Measurements from ENCODE around the gene PCDHGA4. TPM values are rescaled to one million over a fixed set of nuclear protein-coding genes. Genes with fewer than 3 reads are reported as not detected.
"Not testable (repeated sequence)": the region's sequence is repeated elsewhere in the genome, so short reads cannot be mapped to it uniquely, and the experiment has no call there.

Gene PCDHGA4
- total RNA-seq, 6 experiments from 2014 or later, result 0.39 to 1.8 (median 0.73) TPM

- Histone ChIP-seq H3K27ac (no peak overlapping the region), H3K27me3 (no peaks in the 10 kb centered on the region), H3K36me3 (peaks cover 0 to 3% (median 0%) of the 10 kb centered on the region in 4 donors), H3K9me3 (peaks cover 0 to 14% (median 5%) of the 10 kb centered on the region in 4 donors), H3K4me3 (no peak overlapping the region), H3K4me1 (no peaks in the 10 kb centered on the region)
- 36% methylated on average over 20 of the region's 77 CpGs for WGBS (ENCODE audit: insufficient coverage, low coverage, low lambda C conversion rate, missing lambda C conversion rate)
- ATAC-seq (no peak), DNase-seq (no peak)
- no peak for TF ChIP-seq POLR2A (IDR thresholded peaks at IDR 0.05)
- TF ChIP-seq CTCF (IDR thresholded peaks at IDR 0.05), result no peak
- intact Hi-C loops (cut with DNase I), result no loop called here
Observed at GRCh38 chr5:141389153-141390042, 34.6 kb downstream of the PCDHGA4 start.

- no peak for DNase-seq
- intact Hi-C loops (cut with DNase I), result no loop called here
- ATAC-seq, result no peak
- no peak within 1 kb of the TSS for H3K27ac ChIP-seq
- no peak within 1 kb of the TSS for H3K4me3 ChIP-seq
- TF ChIP-seq CTCF (IDR thresholded peaks at IDR 0.05) (no peak), POLR2A (IDR thresholded peaks at IDR 0.05) (no peak)
- H3K4me1 ChIP-seq, result no peaks in the 10 kb centered on the region
- no peaks in the 10 kb centered on the region for H3K27me3 ChIP-seq
- 34% methylated on average over 23 of the region's 38 CpGs for WGBS (ENCODE audit: insufficient coverage, low coverage, low lambda C conversion rate, missing lambda C conversion rate)
- peaks cover 0 to 3% (median 0%) of the 10 kb centered on the region in 4 donors for H3K36me3 ChIP-seq
- H3K9me3 ChIP-seq, result peaks cover 0 to 20% (median 5%) of the 10 kb centered on the region in 4 donors
Observed at GRCh38 chr5:141392429-141393198, 37.8 kb downstream of the PCDHGA4 start, which contains the start of gene PCDHGA8. PCDHGA8 (plus strand) TSS chr5:141392633; CDS start chr5:141392814, 181 bp downstream.

- intact Hi-C loops (cut with DNase I), result no loop called here
- Histone ChIP-seq H3K36me3 (peaks cover 0 to 3% (median 0%) of the 10 kb centered on the region in 4 donors), H3K27me3 (no peaks in the 10 kb centered on the region), H3K4me3 (no peak overlapping the region), H3K9me3 (peaks cover 0 to 19% (median 5%) of the 10 kb centered on the region in 4 donors), H3K27ac (no peak overlapping the region), H3K4me1 (no peaks in the 10 kb centered on the region)
- TF ChIP-seq CTCF (IDR thresholded peaks at IDR 0.05) (no peak), POLR2A (IDR thresholded peaks at IDR 0.05) (no peak)
- no peak for ATAC-seq
- WGBS (ENCODE audit: insufficient coverage, low coverage, low lambda C conversion rate, missing lambda C conversion rate), result 50% methylated on average over 16 of the region's 21 CpGs
- DNase-seq, result no peak
Observed at GRCh38 chr5:141393267-141393666, 38.4 kb downstream of the PCDHGA4 start.

- DNase-seq; H3K4me1 ChIP-seq; ATAC-seq; H3K27ac ChIP-seq; H3K36me3 ChIP-seq; intact Hi-C loops (cut with DNase I); H3K4me3 ChIP-seq; H3K27me3 ChIP-seq: not testable (repeated sequence)
- WGBS (ENCODE audit: insufficient coverage, low coverage, low lambda C conversion rate, missing lambda C conversion rate), result 47% methylated on average over 21 of the region's 53 CpGs
- peaks cover 0 to 24% (median 6%) of the 10 kb centered on the region in 4 donors for H3K9me3 ChIP-seq
Observed at GRCh38 chr5:141394401-141395187, 39.8 kb downstream of the PCDHGA4 start.

Measured in right lobe of liver (tissue), 6 donors.